Measurements from ENCODE around the gene RBM44.
"Not testable (repeated sequence)": the region's sequence is repeated elsewhere in the genome, so short reads cannot be mapped to it uniquely, and the experiment has no call there.

Gene RBM44

GRCh38 chr2:237782181-237782580, 16.4 kb upstream of the RBM44 start:
- no peak for DNase-seq (ENCODE audit: low spot score)

DNA sequence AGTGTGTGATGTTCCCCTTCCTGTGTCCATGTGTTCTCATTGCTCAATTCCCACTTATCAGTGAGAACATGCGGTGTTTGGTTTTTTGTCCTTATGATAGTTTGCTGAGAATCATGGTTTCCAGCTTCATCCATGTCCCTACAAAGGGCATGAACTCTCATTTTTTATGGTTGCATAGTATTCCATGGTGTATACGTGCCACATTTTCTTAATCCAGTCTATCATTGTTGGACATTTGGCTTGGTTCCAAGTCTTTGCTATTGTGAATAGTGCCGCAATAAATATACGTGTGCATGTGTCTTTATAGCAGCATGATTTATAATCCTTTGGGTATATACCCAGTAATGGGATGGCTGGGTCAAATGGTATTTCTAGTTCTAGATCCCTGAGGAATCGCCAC, 14.9 kb upstream of the RBM44 start:
- DNase-seq (ENCODE audit: low spot score) = not testable (repeated sequence)

- DNase-seq (ENCODE audit: low spot score) = no peak
Observed at GRCh38 chr2:237786936-237787335, 11.6 kb upstream of the RBM44 start.

- DNase-seq (ENCODE audit: low spot score) = no peak
Observed at GRCh38 chr2:237790353-237790752, 8.2 kb upstream of the RBM44 start.

- DNase-seq (ENCODE audit: low spot score) = no peak
Observed at GRCh38 chr2:237791977-237792727, 6.4 kb upstream of the RBM44 start.

- DNase-seq (ENCODE audit: low spot score) = no peak
Observed at GRCh38 chr2:237797253-237797652, 1.3 kb upstream of the RBM44 start.

DNA sequence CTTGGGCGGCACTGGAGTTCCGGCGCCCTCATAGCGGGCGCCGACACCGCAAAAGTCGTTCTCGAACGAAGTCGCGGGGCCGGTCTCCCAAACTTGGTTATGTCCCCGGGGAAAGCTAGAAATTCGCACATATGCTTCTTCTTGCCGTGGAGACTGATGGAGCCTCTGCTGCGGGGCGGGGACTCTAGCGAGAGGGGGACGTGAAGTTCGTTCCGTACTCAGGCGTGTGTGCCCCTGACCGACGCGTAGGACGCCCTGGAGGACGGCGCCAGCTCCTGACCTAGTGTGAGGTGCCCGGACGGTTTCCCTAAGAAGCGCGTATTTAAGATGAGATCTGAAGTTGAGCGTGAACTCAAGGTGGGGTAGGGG, 465 bp downstream of the RBM44 start:
- no peak for DNase-seq (ENCODE audit: low spot score)

- DNase-seq (ENCODE audit: low spot score) = no peak
Observed at GRCh38 chr2:237801466-237801865, 2.9 kb downstream of the RBM44 start.

DNA sequence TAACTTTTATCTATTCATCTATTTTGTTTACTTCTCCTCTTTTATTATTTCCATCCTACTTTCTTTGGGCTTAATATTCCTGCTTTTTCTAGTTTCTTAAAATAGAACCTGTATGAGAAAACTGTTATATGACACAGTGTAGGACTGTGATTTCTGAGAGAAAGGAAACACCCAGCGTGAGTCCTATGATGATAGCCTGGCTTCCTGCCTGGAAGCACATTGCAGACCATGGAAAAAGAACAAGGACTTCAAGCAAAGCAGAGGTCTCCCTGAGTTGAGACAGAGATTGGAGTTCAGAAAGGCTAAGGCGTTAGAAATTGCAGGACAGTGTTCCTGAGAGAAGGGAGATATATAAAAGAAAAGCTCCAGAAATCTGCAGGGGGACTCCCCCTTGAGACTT, 7.8 kb downstream of the RBM44 start:
- no peak for DNase-seq (ENCODE audit: low spot score)

- no peak for DNase-seq (ENCODE audit: low spot score)
Observed at GRCh38 chr2:237815637-237816036, 17.1 kb downstream of the RBM44 start.

DNA sequence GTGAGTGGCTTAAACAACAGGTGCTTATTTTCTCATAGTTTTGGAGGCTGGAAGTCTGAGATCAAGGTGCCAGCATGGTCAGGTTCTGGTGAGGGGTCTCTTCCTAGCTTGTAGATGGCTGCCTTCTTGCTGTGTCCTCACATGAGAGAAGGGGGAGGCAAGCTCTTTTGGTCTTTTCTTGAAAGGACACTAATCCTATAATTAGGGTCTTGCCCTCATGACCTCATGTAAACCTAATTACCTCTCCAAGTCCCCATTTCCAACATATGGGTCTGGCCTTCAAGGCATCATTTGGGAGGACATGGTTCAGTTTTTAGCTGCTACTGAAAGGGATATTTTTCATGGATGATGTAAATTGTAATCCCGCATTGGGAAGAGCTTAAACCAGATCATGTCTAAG, 18.0 kb downstream of the RBM44 start:
- DNase-seq (ENCODE audit: low spot score) = no peak

- DNase-seq (ENCODE audit: low spot score) = no peak
Observed at GRCh38 chr2:237818066-237818473, 19.5 kb downstream of the RBM44 start.

GRCh38 chr2:237819231-237819630, 20.7 kb downstream of the RBM44 start:
- no peak for DNase-seq (ENCODE audit: low spot score)

- no peak for DNase-seq (ENCODE audit: low spot score)
Observed at GRCh38 chr2:237820421-237820820, 21.8 kb downstream of the RBM44 start.

GRCh38 chr2:237823544-237823943, 25.0 kb downstream of the RBM44 start:
- DNase-seq (ENCODE audit: low spot score) = no peak

GRCh38 chr2:237824085-237824484, 25.5 kb downstream of the RBM44 start:
- no peak for DNase-seq (ENCODE audit: low spot score)

GRCh38 chr2:237827421-237827987, 28.9 kb downstream of the RBM44 start:
- no peak for DNase-seq (ENCODE audit: low spot score)

DNA sequence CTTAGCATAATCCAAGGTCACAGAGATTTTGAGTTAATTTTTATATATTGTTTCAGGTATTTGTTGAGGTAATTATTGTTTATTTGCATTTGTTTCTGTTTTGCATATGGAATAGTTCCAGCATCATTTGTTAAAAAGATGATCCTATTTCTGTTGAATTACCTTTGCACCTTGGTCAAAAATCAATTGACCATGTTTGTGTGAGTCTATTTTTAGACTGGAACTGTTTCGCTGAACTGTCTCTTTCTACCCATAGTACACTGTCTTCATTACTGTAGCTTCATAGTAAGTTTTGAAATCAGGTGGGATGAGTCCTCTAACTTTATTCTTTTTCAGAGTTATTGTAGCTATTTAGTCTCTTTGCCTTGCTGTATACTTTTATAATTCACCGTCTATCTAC, 31.9 kb downstream of the RBM44 start:
- DNase-seq (ENCODE audit: low spot score) = no peak

- DNase-seq (ENCODE audit: low spot score) = no peak
Observed at GRCh38 chr2:237833546-237833945, 35.0 kb downstream of the RBM44 start.

GRCh38 chr2:237835372-237835771, 36.8 kb downstream of the RBM44 start:
- no peak for DNase-seq (ENCODE audit: low spot score)

DNA sequence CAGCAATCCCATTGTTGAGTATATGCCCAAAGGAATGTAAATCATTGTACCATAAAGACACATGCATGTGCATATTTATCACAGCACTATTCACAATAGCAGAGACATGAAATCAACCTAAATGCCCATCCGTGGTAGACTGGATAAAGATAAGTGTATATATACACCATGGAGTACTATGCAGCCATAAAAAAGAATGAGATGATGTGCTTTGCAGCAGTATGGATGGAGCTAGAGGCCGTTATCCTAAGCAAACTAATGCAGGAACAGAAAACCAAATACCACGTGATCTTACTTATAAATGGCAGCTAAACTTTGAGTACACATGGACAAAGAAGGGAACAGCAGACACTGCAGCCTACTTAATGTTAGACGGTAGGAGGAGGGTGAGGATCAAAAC, 42.5 kb downstream of the RBM44 start:
- DNase-seq (ENCODE audit: low spot score) = no peak

DNA sequence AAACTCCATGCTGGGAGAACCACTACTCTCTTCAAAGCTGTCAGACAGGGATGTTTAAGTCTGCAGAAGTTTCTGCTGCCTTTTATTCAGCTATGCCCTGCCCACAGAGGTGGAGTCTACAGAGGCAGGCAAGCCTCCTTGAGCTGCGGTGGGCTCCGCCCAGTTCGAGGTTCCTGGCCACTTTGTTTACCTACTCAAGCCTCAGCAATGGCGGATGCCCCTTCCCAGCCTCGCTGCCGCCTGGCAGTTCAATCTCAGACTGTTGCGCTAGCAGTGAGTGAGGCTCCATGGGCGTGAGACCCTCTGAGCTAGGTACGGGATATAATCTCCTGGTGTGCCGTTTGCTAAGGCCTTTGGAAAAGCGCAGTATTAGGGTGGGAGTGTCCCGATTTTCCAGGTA, 50.4 kb downstream of the RBM44 start:
- not testable (repeated sequence) for DNase-seq (ENCODE audit: low spot score)

DNA sequence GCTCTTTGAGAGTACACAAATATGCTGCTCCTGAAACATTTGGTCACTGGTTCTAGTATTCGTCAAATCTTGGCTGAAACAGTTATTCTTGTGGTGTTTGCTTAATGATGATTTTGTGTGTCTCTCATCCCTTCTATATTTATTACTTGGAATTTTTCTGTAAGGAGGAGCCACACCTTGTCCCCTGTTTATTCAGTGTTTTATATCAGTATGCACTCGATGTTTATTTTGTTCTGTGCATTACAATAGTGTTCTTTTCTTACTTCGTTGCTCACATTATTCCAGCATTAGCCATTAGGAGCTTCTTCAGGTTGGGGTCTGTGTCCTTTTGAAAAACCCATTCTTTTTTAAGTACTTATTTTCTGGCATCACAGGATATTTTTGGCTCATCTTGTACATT, 55.7 kb downstream of the RBM44 start:
- DNase-seq (ENCODE audit: low spot score) = no peak

DNA sequence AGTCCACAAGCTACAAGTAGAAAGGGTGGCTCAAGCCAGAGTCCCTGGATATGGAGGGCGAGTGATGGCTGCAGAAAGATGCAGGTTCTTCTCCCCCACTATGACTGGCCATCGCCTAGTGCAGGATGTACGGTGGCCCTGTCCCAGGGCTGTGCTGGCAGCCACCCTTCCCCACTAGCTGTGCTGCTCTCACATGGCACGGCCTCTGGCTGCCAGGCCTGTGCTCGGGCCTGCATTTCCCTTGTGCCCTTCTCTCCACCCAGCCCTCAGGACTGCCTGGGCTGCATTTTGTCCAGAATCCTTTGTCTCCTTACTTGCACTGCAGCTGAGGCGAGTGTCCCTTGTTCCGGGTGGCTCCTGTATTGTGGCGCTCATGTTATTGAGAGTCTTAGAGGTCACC, 59.2 kb downstream of the RBM44 start:
- no peak for DNase-seq (ENCODE audit: low spot score)
